Stimulated activated CD4-positive, alpha-beta T cell treated with anti-CD3 and anti-CD28 coated beads, Interleukin-1b, Interleukin-23, amount 100 ng/mL, for 48 hours (primary cell): Measurements from ENCODE around the gene LRCH1.
"Not testable (repeated sequence)": the region's sequence is repeated elsewhere in the genome, so short reads cannot be mapped to it uniquely, and the experiment has no call there.

ENCODE experiments used
- DNase-seq: peaks from one replicate; pipeline ENCODE4 v3.0.0-alpha.2; 2020

The LRCH1 gene

DNA sequence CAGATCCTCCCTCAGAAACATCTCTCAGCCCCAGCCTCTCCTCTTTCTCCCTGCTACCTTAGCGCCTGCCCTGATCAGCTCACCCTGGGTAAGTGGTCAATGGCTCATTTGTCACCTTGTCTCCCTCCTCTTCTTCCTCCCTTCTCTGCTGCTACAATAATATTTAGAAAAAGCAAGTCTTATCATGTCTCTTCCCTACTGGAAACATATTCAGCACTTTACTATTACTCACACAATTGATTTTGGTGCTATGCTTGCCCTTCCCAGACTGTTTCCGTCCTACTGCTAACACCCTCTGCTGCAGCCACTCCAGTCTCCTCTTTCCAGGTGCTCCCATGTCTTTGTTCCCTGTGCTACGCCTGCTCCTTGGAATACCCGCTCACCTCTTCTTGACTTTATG is 208.2 kb downstream of the LRCH1 start:
- DNase-seq, result no peak

DNA sequence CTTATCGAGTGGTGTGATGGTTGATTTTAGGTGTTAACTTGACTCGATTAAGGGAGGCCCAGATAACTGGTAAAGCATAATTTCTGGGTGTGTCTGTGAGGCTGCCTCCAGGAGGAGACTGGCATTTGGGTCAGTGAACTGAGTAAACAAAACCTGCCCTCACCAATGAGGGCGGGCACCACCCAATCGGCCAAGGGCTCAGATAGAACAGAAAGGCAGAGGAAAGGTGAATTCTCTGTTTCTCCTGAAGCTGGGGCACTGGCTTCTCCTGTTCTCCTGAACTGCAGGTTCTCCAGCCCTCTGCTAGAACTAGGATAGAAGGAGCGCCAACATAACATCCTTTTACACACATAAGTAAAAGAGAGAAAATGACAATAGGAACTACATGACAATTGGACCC is 208.9 kb downstream of the LRCH1 start:
- no peak for DNase-seq

DNA sequence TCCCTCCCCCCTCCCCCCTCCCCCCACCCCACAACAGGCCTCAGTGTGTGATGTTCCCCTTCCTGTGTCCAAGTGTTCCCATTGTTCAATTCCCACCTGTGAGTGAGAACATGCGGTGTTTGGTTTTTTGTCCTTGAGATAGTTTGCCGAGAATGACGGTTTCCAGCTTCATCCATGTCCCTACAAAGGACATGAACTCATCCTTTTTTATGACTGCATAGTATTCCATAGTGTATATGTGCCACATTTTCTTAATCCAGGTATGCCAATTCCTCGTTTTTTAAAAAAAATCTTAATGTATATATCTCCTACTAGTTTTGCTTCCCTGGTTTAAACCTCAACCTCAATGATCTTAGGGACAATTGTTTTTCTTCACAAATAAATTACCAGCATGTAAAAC is 217.0 kb downstream of the LRCH1 start:
- not testable (repeated sequence) for DNase-seq

DNA sequence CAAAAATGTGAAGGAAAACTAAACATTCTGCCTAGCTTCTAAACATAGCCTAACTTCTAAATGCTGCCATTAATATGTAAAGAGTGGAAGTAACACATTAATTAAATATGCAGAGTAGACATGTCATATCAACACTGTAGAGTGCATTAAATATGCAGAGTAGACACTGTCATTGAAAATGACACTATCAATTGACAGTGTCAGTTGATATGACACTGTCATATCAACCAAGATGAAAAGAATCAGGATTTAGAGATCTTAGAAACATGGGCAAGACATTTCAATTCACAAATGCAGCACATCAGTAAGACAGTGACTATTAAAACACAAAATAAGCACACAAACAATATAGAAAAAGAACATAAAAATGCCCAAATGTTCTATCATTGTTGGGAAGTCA is 218.7 kb downstream of the LRCH1 start:
- DNase-seq, result no peak

DNA sequence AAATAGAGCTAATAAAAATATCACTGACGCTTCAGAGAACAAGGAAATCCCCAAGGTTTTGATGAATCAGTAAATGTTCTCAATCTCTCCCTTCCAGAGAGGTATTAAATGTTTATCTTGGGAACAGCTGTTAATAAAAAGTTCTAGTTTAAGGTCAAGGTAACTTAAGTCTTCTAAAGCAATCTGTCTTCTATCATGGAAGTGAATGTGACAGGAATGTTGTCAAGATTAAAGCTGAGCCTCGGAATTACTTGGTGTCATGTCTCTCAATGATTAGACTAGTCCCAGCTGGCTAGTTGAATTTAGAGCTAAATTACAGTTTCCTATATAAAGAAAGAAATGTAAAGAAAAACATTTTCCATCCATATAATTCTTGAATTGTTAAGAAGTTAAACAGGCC is 220.6 kb downstream of the LRCH1 start:
- no peak for DNase-seq

DNA sequence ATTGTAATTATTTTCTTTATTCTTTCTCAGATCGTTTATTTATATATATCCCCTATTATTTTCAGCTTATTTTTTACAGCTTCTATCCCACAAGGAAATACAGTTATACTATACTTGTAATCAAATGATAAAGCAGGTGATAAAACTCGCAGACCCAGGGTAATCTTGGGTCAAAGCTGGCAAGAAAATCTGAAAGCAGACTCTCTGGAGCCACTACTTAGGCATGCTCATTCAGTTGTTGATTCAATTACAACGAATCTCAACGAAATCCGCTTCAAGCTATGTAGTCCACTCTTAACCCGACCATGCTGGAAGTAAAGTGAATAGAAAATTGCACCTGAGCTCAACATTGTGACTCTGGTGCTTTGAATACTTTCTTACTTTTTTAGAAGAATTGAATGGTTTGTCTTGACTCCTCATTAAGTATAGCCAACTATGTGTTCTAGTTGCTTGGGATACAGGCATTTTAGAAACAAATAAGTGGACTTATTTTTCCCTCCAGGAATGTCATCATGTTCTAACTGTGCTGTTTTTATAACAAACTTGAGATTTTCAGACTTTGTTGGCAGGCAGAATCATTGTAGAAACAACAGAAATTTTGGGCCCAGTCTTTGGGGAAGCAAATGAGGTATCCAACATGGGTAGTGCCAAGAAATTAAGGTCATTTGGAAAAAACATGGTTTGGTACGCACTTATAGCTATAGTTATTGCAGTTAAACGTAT is 222.6 kb downstream of the LRCH1 start:
- no peak for DNase-seq

DNA sequence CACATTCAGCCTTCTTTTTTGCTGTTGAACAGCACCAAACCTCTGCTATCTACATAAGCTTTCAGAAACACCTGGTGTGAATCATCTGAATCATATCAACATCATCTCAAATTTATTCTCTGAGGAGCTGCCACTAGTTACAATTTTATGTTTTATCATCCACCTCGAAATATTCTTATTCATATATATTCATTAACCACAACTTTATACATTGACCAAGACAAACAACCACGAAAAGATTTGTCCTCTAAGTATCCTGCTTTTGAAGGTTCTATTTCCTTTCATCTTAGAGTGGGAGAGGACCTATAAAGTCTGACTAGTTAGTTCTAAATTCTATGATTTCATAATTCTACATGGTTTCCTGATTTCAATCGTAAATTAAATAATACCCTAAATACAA is 225.1 kb downstream of the LRCH1 start:
- DNase-seq, result no peak

DNA sequence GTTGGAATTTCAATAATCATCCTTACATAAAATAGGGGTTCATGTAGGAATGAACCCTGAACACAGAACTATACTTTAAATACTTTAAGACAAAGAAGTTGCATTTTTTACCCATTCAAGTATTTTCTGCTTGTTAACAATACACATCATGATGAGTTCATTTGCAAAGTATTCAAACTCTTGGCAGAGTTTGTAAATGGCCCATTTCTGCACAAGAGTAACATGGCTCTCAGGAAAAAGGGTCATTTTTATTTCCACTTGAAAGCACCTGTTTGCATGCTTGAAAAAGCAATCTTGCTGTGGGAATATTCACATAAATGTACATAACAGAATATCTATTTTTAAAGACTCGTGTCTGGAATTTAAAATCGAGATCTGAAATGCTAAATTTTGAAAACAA is 225.9 kb downstream of the LRCH1 start:
- no peak for DNase-seq

DNA sequence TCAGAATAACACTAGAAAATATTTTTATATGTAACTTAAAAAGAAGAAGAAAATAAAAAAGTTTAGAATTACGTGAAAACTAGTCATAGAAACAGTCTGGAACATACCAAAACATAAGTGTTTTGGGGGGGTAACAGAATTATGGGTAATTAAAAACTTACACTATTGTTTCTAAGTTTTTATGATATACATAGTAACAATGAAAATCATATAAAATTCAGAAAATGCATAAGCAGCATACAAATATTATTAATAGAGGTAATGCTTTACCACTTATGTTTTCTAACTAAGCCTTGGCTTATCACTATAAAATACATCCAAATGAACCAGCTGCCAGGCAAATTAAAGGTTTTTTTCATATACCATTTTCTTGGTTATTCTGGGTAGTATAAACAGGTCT is 229.1 kb downstream of the LRCH1 start:
- DNase-seq, result no peak

DNA sequence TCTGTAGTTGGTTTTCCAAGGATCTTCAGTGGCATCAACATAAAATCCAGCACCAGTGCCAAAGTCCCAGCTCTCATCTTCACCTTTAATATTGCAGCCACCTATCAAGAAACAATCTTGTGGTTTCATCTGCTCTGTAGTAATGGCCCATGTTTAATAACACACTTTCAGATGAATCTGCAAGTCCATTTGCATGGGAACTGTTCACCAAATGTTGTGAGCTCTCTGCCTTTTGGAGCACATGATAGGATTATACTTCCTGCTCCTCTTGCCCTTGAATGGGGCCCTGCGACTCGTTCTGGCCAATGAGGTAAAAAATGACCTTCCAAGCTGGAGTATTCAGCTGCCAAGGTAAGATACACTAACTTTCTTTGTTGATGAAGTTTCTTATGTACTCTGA is 229.7 kb downstream of the LRCH1 start:
- no peak for DNase-seq

DNA sequence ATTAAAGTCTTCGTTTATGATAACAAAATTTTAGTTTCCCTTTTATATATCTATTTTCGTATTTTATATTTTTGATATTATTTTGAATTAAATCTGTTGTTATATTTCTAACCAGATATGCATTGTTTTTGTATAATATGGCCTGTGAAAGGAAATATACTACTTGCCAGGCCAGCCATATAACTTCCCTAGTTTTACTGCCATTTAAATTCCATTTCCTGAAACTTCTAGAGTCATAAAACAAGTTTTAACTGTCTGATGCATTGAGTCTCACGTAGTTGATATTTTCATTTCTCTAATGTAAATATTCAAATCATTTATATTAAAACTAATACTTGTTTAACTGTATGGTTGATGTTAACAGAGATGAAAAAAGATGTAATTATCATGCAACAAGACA is 230.5 kb downstream of the LRCH1 start:
- no peak for DNase-seq

DNA sequence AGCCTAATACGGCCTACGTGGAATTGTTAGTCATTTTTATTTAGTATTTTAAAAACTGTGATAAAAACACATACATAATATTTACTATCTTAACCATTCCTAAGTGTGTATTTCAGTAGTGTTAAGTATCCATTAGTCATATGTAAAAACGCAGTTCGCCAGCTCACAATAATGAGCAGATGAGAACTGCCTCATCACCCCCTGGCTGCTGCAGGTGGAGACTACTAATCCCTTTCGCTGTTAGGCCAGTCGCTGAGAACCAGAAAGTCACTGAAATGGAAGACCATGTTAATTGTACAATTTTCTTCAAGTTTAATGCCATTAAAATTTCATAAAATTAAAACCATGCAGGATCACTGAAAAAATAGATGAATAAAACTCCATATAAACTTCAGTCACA is 242.4 kb downstream of the LRCH1 start:
- DNase-seq, result no peak

DNA sequence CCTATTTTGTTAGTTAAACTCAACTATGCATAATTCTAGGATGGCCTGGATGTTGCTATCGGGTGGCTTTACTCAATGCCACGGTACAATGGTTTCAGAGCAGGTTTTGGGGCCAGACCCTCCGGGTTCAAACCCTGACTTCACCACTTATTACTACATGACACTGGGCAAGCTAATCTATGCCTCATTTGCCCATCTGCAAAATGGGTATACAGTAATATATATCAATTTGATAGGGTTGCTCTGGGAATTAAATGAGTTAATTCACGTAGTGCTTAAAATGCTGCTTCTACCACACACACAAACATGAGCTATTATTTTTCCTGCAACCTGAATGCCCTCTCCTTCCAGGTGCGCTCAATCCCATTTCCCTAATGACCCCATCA is 243.2 kb downstream of the LRCH1 start:
- DNase-seq, result no peak

DNA sequence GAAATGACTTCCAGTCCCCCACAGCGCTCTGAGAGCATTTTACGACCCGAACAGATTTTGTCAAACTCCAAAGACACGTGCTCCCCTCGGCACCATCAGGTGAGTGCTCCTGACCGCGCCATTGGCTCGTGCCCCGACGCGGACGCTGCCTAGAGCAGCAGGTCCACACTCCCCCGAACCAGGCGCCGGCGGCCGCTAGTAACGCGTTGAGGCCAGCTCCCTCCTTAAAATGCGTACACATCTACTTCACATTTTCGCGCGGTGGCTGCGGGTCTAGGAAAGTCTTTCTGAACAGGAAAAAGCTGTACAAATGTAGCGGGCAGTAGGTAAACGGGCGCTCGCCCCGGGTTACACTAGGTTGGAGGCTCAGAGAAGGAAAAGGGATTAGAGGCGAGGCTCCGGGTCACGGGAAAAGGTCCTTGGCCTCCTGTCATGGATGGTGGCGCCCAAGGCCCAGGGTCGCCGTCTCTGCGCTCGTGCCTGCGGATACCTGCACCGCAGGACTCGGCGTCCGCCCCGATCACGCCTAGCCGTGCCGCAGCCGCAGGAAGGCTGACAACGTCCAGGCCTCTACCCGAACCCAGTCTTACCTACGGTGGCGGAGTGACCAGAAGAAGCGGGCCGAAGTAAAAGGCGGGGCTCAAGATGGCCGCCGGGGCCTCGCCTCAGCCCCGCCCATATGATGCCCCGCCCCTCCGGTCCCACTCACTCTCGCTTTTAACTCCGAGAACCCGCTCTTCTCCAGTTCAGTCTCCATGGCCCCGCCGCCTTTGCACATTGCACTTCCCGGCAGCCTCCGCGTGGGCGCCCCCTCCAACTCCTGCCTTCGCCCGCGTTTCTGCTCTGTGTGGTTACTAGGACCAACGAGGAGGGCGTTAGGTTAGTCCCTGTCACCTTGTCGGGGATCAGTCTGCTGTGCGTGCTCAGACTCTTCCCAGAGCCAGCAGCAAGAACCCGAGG is 243.8 kb downstream of the LRCH1 start, which contains the start of gene ESD:
TSS of gene ESD (minus strand) at position 647 of the 960 bp plus-strand sequence. CDS start 5,748 bp downstream, outside the sequence.
- DNase-seq, result peak; percentile 94

DNA sequence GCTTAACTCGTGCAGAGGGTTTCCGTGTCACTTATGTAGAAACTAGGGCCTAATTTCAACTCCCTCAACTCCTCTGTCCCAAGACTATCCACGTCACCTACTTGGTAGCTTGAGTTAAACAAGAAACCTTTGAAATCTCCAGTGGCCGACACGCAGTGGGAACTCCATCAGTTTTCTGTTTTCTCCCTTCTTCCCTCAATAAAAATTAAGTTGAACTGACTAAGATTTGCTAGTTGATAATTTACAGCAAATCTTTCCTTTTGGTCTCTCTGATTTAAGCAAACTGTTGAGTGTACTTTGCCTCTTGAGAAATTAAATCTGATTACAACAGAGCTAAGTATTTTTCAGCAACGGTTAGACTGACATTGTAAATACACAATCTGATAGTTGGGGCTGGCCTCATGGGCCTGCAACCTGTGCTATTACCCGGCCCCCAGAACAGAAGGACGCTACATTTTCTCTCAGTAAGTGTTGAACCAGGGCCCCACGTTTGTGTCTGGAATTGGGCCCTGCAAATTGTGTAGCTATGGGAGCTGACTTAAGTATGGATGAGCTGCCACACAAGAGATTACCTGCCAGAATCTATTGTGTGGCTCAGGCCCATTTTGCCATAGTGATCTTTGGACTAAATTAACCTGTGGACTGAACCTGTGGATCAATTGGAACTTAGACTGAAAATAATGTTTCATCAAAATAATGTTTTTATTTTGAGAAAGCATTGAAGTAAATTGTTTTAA is 244.7 kb downstream of the LRCH1 start:
- no peak for DNase-seq

DNA sequence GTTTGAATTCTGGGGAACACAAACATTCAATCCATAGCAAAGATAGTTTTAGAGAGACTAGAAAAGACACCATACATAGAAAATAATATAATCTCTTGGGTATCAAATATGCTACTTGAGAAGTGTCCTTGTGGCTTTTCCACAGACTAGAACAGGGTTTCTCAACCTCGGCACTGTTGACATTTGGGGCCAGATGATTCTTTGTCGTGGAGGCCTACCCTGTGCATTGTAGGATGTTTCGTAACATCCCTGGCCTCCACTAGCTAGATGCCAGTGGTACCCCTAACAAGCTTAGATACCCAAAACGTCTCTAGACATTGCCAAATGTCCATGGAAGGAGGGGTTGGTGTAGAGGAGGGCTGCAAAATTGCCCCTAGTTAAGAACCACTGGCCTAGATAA is 246.2 kb downstream of the LRCH1 start:
- no peak for DNase-seq

DNA sequence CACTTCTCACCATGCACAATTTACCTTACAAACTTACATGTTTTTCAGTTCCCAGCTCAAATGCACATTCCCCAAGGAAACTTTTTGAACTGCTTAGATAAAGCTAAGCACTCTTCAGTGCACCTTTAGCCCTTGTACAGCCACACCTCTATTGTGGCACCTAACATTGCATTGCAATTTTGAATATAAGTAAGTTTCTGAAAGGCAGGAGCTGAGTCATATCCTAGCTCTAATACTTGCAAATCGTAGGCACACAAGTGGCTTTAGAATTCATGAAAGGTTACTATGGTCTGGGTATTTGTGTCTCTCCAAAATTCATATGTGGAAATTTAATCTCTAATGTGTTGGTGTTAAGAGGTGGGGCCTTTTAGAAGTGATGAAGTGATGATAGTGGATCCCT is 248.9 kb downstream of the LRCH1 start:
- DNase-seq, result no peak
